Measurements from ENCODE around the gene EME1.

Gene EME1, protein sequence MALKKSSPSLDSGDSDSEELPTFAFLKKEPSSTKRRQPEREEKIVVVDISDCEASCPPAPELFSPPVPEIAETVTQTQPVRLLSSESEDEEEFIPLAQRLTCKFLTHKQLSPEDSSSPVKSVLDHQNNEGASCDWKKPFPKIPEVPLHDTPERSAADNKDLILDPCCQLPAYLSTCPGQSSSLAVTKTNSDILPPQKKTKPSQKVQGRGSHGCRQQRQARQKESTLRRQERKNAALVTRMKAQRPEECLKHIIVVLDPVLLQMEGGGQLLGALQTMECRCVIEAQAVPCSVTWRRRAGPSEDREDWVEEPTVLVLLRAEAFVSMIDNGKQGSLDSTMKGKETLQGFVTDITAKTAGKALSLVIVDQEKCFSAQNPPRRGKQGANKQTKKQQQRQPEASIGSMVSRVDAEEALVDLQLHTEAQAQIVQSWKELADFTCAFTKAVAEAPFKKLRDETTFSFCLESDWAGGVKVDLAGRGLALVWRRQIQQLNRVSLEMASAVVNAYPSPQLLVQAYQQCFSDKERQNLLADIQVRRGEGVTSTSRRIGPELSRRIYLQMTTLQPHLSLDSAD

DNA sequence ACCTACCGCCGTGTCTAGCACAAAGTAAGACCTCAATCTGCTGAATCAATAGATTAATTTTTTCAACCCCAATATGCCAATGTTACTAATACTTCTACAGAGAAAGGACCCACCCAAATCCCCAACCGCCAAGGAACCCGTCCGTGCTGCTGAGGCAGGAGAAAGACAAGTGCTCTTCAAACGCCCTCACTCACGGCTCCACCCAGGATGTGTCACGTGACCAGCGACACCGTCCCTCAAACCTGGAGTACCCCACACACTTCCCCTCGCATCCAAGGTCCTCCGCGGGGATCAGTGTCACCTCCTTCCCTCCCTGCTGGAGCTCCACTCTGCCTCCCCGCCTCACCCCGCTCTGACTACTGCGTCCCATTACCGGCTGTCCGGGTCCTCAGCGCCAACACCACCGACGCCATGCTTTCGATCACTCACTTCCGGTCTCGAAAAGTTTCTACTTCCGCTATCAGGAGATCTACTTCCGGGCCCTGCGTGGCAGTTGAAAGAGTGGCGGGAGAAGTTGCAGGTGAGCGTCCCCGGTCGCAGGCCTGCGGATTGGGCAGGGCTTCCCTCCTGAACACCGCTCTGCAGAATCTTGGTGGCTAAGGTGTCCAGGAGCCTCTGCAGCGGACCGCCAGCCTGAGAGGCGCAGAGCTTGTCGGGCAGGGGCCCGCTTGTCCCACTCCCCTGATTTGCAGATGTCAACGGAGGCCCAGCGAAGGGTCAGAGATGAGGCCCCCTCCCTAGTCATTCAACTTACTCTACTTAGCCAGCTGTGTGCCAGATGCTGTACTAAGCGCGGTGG lies at the start of gene EME1, which contains the start of gene MRPL27:
EME1 (plus strand) TSS at position 472 of the 799 bp plus-strand sequence. CDS start 1,980 bp downstream, outside the sequence.
MRPL27 (minus strand) TSS at position 427 of the 799 bp plus-strand sequence; CDS start at position 413, 14 bp downstream.
- peak; percentile 45 to 90 for DNase-seq

DNA sequence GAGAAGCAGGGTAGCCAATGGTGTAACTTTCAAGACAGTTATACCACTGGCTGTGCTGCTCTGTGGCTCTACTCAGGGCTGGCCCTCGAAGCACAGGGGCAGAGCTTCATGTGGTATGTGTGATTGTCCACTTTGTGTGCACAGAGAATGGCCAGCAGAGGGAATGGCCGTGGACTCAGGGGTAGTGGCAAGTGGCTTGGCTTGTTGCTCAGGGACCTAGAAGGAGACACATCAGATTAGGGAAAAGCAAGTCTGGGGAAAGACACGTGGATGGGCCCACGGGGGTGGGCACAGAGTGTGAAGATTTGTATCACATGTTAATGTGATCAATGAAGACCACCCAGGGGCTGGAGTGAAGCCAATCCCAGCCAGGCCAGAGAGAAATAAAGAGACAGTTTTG lies 47.1 kb upstream of the EME1 start:
- DNase-seq = peak in 1 of 2 experiments; percentile 41

DNA sequence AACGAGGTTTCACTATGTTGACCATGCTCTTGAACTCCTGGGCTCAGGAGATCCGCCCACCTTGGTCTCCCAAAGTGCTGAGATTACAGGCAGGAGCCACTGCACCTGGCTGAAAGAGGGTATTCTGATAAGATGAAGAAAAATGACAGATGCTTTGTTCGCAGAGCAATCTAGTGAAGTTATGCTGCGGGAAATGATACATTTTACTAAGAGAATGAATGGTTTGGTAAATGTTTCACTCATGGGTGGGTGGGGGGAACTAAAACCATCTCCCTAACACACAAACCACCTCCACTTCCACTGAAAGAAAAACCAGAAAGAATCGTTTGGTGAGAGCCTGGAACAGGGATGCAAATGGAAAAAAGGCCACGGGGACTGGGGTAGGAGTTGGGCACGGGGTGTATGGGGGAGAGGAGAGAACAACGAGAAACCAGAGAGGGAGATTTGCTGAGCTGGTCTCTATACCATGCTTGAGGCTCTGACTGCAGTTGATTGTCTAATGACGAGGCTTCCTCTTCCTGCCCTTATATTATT lies 46.1 kb upstream of the EME1 start:
- DNase-seq = no peak

DNA sequence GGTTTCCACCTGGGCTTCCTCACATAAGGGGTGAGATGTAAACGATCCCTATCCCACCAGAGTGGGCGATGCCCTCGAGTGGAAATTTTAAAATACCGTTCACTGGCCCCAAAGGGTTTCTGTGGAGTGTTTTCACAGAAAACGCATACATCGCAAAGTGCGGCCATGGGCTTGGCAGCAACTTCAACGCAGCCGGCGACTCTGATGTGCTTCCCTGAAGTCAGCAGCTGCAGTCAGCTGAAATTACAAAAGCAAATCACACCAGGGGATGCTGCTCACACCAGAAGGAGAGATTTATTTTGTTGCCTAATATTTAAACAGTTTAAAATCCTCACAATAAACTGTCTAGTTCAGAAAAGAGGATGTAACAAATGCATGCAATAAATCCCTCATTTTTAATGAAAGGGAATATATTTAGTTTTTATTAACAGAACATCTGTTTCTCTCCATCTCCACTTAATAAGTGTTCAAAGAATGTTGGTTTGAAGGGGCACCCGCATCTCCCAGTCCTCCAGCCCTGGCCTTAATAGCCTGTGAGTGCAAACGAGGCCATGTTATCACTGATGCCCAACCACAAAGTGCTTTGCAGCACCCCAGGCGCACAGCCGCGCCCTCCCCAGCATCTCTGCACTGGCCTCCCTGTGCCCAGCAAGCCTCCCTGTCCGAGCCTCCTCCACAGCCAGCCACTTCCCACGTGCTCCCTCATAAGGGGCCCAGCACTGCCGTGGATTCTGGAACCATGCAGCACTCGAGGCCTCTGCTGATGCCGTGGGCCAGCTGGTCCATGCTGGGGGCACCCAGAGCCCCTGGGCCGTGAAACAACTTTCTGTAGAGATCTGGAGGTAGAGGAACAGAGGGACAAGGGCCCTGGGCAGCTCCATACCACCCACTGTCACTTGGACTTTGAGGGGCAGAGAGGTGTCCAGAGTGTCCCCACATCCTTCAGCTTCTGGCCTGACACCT lies 44.4 kb upstream of the EME1 start:
- DNase-seq = peak in 1 of 2 experiments; percentile 20

DNA sequence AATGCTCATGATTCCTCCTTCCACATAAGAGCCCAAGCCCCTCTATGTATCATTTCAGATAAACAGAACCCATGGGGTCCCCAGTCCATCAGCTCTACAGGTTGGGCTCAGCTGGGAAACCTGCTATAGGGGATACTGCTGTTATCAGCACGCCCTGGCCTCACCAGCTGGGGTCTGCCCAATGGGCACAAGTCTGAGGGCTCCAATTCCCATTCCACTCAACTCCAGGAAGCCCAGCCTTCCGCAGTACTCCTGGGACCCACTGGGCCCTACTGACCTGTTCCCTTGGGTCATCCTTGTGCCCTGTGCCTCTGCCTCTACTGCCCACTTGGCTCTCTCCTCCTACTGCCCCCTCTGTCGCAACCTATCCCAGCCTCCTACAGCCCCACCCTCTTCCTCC lies 43.3 kb upstream of the EME1 start:
- no peak for DNase-seq

DNA sequence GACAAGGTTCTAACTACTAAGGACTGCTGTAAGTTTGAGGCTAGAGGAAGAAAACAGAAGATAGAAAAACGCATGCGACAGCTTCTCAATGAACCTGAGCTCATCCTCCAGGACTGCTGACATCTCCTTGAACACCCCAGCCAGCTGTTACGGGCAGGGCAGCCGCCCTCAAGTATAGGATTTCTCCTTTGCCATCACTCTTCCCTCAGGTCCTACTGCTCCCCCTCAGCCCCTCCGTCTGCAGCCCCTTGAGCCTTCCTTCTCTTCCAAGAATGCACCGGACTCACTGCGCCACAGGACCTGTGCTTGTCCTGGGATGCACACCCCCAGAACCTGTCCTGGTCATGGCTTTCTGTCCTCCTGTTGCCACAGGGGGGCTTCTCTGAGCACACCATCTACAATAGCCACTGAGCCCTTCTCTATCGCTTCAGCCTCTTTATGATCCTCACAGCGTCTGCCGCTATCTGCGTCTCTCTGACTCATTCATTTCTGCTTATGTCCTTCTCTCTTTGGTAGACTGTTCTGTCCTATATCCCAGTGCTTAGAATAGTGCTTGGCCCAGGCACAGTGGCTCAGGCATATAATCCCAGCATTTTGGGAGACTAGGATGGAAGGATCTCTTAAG lies 42.8 kb upstream of the EME1 start:
- DNase-seq = no peak

DNA sequence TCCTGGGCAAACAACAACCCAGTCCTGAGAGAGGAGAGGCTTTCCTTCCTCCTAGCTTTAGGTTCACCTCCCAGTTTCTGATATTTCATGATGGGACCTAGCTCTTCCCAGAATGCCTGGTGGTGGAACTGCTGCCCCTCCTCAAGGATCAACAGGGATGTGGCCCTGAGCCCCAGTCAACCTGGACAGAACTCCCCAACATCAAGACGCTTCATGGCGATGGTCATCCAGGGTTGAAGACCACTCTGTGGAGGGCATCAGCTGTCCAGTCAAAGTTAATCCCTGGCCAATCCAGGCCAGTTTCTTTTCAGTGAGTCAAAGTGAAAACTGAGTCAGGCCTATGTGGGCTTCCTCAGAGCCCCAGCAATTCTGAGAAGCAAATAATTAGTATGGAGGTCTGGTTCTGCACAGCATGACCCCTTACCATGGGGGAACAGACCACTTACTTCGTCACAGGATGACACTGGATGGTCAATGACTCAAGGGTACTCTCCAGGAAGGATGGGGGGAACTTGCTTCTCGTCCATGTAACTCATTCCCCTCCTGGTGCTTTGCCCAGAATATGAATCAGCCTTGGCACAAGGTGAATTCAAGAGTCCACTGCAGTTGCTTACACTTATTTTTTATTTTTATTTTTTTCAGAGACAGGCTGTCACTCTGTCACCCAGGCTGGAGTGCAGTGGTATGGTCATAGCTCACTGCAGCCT lies 41.8 kb upstream of the EME1 start:
- DNase-seq = peak; percentile 14 to 30

DNA sequence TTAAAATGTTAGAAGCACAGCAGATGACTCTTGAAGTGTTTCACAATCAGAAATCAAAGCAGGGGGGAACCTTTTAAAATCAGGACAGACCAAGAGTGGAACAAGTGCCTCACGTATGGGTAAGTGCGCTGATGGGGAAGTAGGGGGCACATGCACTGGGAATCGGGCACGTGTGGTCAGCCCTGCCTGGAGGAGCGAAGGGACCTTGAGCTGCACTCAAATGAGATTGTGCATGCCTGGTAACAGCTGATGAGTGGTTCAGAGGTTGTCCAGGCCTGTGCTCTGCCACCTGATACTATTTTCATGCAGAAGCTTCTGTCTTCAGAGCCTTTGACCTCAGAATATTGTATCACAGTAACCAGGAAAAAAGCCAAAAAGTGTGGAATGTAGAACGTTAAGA lies 40.8 kb upstream of the EME1 start:
- DNase-seq = no peak

DNA sequence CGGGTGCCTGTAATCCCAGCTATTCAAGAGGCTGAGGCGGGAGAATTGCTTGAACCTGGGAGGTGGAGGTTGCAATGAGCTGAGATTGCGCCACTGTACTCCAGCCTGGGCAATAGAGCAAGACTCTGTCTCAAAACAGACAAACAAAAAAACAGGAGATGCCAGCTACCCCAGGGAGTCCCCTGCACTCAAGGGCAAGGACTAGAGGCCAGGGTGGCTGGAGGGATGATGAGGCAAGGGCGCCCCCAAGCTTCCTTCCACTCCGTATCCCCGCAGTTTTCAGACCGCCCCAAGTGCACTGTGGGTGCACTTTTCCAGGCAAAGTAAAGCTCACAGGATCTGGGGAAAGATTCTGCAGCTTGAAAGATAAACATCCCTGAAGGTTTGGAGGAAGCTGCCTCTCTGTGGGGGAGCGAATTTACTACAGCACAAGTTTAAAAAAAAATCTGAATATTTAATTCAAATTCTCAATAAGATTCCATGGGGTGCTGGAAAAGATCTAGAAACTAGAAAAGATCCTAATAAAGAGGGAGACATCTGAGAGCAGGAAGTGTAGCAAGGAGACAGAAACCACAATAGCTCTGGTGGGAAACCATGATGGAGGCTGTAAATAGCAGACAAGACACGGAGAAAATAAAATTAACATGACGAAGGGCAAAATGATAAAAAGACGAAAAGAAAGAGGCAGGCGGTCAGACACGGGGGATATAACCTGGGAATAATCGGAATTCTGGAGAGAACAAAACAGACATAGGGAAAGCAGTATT lies 39.6 kb upstream of the EME1 start:
- peak in 1 of 2 experiments; percentile 4 for DNase-seq

DNA sequence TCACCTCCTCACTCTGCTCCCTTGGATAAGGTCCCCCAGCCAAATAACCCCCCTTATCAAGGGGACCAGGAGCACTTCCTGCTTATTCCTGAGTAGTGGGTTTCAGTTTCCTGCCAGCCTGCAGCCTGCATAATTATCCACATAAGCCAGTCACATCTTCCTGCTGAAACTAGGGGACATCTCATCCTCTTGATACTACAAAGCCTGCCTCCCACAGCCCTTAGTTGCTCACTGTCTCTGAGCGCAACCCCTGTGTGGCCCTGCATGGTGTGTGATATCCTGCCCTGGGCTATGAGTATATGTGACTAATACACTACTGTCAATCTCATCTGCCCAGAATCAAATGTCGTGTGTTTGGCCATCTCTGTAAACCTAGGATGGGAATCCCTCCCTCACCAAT lies 35.1 kb upstream of the EME1 start:
- DNase-seq = no peak

DNA sequence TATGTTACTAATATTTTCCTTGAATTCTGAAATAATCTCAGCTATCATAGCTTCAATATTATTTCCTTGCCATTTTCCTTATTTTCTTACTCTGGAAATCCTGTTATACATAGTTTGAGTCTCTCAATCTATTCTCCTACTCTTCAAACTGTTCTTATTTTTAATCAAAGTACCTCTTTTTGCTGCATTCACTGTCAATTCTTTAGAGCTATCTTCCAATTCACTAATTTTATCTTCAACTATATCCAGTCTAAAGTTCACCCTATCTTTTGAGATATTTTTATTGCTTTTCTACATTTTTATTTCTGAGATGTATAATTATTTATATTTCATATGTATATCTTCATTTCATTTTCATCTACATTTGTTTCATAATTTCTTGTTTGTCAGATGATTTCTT lies 34.4 kb upstream of the EME1 start:
- no peak for DNase-seq

DNA sequence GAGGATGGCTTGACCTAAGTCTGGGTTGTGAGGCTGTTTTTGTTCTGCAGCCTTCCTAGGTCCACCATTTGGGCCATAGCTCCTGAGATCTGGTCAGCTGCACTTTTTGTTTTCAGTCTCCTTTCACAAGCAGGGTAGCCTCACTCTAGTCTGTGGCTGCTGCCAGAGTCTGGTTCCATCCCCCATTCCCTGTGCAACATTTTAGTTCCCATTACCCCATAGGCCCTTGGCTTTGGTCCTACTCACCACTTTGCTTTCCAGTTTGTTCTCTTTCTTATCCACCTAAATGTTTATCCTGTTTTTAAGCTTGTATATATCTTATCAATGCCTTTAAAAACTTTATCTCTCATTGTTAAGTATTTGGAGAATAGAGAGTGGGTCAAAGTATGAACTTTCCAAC lies 33.6 kb upstream of the EME1 start:
- no peak for DNase-seq

DNA sequence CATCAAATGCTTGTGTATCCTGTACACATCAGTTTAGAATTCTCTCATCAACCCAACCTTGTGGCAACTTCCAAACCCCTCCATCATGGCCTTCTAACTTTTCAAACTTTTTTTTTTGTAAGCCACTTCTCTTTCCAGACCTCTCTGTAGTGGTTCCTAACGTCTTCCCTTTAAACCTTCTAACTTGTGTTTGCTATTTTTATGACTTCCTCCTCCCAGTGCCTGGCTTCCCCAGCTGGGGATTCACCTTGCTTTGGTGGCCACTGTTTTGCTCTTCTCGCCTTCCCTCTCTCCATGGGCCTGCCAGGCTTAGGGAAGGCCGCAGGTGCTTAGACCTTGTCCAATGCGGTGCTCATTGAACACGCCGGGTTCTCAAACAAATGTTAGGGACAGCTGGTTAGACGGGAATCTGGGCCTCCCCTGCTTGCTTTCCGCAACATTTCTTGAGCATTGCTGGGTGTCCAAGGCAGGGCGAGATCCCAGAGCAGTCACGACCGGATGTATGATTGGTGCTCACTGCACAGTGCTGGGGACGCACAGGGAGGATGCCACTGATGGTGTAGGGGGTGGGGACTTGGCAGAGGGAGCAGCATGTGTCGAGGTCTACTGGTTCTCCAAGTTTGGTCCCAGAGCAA lies 28.2 kb upstream of the EME1 start:
- DNase-seq = no peak

DNA sequence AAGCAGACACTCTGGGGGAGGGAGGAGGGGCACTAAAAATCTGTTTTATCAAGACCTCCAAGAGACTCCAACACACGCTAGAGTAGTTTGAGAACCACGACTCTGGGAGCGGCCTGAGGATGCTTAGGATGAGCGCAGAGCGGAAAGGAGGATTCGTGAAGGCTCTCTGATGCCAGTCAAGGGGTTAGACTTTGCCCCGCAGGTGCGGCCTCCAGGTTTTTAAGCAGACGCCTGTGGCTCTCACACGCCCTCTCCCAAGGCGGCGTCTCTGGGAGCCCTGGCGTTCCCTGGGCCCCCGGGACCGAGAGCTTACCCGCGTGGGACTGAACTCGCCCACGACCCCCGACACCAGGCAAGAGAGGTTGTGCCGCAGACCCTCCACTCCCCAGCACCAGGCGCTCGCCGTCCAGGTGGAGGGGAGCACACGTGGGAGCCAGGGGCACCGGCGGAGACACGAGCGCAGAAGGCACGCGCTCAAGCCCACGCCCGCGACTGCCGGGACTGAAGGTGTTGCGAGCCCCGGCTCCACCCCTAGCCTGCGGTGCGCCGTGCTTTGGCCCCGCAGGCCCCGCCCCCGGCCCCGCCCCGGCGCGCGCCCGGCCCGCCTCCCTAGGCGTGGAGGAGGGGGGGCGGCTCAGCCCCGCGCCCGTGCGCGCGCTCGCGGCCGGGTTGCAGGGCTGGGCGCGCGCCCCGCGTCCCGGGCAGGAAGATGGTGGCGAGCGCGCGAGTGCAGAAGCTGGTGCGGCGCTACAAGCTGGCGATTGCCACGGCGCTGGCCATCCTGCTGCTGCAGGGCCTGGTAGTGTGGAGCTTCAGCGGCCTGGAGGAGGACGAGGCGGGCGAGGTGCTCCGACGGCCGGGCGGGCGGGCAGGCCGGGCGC lies 27.4 kb upstream of the EME1 start, which contains the start of gene XYLT2:
XYLT2 (plus strand) TSS at position 695 of the 881 bp plus-strand sequence; CDS start at position 710, 15 bp downstream.
- DNase-seq = peak; percentile 61 to 88

DNA sequence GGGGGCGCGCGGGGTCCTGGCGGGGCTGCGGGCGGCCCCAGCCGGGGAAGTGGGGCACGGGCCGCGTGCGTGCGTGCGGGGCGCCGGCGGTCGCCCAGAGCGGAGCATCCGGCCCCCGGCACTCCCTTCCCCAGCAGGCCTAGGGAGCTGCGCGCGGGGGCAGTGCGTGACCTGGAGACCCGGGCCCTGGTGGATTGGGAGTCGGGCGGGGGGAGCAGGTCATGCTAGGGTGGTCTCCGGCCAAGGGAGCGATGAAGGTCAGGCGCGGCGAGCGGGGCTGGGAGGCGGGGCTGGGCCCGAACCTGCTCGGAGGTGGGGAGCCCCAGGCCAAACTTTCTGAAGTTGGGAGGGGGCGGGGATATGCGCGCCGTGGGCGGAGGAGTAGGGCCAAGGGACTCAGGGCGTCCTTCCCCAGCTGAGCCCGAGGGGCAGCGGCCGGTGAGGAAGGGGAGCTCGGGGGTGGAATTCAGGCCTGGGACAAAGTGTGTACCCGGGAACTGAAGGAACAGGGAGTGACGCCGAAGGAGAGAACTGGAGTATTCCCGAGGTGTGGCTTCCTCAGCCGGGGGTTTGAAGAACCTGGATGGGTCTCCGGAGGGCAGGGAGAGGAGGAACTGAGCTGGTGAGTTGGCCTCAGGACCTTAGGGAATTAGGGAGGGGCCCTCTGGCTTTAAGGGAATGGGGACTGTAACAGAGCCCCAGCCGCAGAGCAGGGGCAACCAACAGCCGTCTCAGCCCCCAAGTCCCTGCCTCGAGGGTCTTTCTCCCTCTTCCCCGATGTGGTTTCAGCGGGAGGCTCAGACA lies 26.5 kb upstream of the EME1 start:
- DNase-seq = no peak

DNA sequence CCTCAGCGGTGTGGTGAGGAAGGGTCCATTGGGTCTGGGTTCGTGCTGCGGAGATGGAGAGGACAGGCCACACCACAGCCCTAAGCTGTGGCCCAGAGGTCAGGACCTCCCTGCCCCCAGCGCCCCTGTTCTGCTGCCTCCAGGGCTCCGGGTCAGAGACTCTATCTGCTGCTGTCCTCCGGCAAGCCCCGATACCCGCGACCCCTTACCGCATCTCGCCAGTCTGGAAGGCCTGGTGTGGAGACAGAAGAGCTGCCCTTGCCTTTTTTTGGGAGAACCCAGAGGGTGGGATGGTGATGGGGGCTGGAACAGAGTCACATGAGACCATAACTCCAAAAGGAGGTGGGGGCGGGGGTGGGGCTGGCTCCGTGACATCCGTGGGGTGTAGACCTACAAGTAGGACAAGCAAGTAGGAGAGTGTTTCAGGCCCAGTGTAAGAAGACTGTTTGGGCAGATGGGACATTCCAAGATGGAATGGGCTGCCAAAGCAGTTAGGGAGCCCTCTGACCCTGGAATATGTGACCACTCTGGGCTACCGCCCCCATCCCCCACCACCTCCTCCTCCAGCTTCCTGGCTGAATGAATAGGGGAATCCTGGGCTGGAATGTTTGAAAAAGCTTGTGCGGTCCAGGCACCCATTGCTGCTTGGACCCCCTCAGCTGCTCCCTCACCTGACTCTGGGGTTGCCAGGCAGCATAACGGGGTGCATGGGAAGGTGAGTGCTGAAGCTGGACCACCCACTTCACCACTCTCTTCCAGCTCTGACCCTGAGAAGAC lies 25.7 kb upstream of the EME1 start:
- DNase-seq = no peak

DNA sequence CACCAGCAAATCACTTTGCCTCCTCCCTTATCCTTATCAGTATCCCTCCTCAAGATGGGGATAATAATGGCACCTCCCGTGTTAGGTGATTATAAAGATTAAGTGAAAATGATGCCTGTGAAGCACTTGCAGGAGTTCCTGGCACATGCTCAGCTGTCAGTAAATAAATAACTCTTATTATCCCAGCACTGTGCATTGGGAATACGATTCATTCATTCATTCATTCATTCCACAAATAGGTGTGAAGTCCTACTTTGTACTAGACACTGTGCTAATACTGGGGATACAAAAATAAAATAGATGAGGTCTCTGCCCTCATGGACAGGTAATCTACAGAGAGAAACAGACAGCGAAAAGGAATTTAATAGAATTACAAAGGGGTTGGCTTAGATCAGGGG lies 25.1 kb upstream of the EME1 start:
- no peak for DNase-seq

Measured in NCI-H446 (cell line).